Measurements from ENCODE around the gene OTUB1.

The OTUB1 gene

GRCh38 chr11:63978551-63979239, 7.5 kb upstream of the OTUB1 start:
- DNase-seq = no peak

GRCh38 chr11:63979426-63979825, 6.8 kb upstream of the OTUB1 start:
- no peak for DNase-seq

GRCh38 chr11:63985812-63986155, 454 bp upstream of the OTUB1 start:
- no peak for DNase-seq

- no peak for DNase-seq
These were observed 785 bp downstream of the OTUB1 start for GRCh38 chr11:63986932-63987513.

GRCh38 chr11:63991558-63991957, 5.3 kb downstream of the OTUB1 start:
- no peak for DNase-seq

- no peak for DNase-seq
These were observed 6.9 kb downstream of the OTUB1 start for GRCh38 chr11:63993100-63993499.

GRCh38 chr11:63993993-63994392, 7.8 kb downstream of the OTUB1 start:
- DNase-seq = no peak

- no peak for DNase-seq
These were observed 10.3 kb downstream of the OTUB1 start for GRCh38 chr11:63996512-63996911.

- DNase-seq = no peak
These were observed 11.0 kb downstream of the OTUB1 start for GRCh38 chr11:63997104-63997700.

- no peak for DNase-seq
These were observed 11.6 kb downstream of the OTUB1 start for GRCh38 chr11:63997801-63998337.

- no peak for DNase-seq
These were observed 12.5 kb downstream of the OTUB1 start for GRCh38 chr11:63998558-63999348.

- no peak for DNase-seq
These were observed 13.2 kb downstream of the OTUB1 start for GRCh38 chr11:63999349-64000025.

GRCh38 chr11:64000026-64000739, 13.9 kb downstream of the OTUB1 start:
- DNase-seq = no peak

- DNase-seq = no peak
These were observed 14.7 kb downstream of the OTUB1 start for GRCh38 chr11:64000740-64001483.

- DNase-seq = no peak
These were observed 15.5 kb downstream of the OTUB1 start for GRCh38 chr11:64001484-64002420.

GRCh38 chr11:64003807-64004589, 17.8 kb downstream of the OTUB1 start:
- DNase-seq = no peak

GRCh38 chr11:64004590-64004984, 18.3 kb downstream of the OTUB1 start:
- no peak for DNase-seq

GRCh38 chr11:64005691-64006090, 19.5 kb downstream of the OTUB1 start:
- no peak for DNase-seq

GRCh38 chr11:64006398-64006797, 20.2 kb downstream of the OTUB1 start:
- no peak for DNase-seq

All from SHP77 treated with DMSO at 0.1 percent for 48 hours (cell line).